Glutamatergic neuron (in vitro differentiated cells): ENCODE measurements around the gene SNX4. TPM values are rescaled to one million over a fixed set of nuclear protein-coding genes. Genes with fewer than 3 reads are reported as not detected.

ENCODE experiments used
- DNase-seq: peaks from one replicate; pipeline ENCODE4 v3.0.0; 2022
- H3K27ac Mint-ChIP-seq: one replicate; pipeline ENCODE4 v1.8.0; 2020; ENCODE audit warnings: mild to moderate bottlenecking, mixed read lengths, inconsistent platforms; ENCODE audit not compliant: unreplicated experiment
- H3K27me3 Mint-ChIP-seq: one replicate; pipeline ENCODE4 v1.8.0; 2020; ENCODE audit warnings: mild to moderate bottlenecking, moderate library complexity, mixed read lengths, inconsistent platforms; ENCODE audit not compliant: unreplicated experiment
- H3K36me3 Mint-ChIP-seq: one replicate; pipeline ENCODE4 v1.8.0; 2020; ENCODE audit warnings: mild to moderate bottlenecking, mixed read lengths, inconsistent platforms; ENCODE audit not compliant: unreplicated experiment
- H3K4me1 Mint-ChIP-seq: one replicate; pipeline ENCODE4 v1.8.0; 2020; ENCODE audit warnings: mild to moderate bottlenecking, low read depth, mixed read lengths, inconsistent platforms; ENCODE audit not compliant: unreplicated experiment
- H3K4me3 Mint-ChIP-seq: one replicate; pipeline ENCODE4 v1.8.0; 2020; ENCODE audit warnings: mild to moderate bottlenecking, mixed read lengths, inconsistent platforms; ENCODE audit not compliant: unreplicated experiment
- H3K9me3 Mint-ChIP-seq: one replicate; pipeline ENCODE4 v1.8.0; 2020; ENCODE audit warnings: mild to moderate bottlenecking, moderate library complexity, mixed read lengths, inconsistent platforms; ENCODE audit not compliant: unreplicated experiment
- total RNA-seq: library from RNA; stranded (reverse); fragmentation: NEBNext Ultra II Directional; extraction: Animal tissue kit (Norgen Biotek cat#: 25700); gene quantifications from one replicate; pipeline ENCODE4 v1.2.1, GENCODE V29; 2021; ENCODE audit not compliant: unreplicated experiment
- TF ChIP-seq, protein P1 (sequence below): fragments of 200-600 bp; sonication (generic); IDR thresholded peaks from one replicate; pipeline ENCODE4 v1.5.0; 2021; ENCODE audit not compliant: partially characterized antibody, unreplicated experiment

SNX4 gene
- total RNA-seq, 1 donor from 2014 or later = 53.2 TPM

DNA sequence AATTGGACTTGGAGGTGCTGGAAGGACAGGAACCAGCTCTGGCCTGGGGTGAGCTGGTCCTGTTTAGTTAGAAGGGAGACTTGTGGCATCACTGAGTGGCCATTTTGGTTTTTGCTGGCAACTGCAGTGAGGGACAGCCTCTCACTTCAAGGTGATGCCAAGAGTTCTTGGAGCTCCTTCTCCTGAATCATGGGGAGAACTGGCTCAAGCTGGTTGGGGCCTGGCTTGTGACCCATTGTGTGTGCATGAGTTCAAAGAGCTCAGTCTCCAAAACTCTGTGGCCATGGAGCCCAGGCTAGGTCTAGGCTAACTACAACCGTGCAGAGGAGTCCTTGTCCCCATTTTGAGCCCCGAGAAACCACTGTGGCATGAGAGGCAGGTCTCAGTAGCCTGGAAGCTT is 84.8 kb downstream of the SNX4 start:
- H3K36me3 Mint-ChIP-seq = no peaks in the 10 kb centered on the region
- TF ChIP-seq, protein P1, sequence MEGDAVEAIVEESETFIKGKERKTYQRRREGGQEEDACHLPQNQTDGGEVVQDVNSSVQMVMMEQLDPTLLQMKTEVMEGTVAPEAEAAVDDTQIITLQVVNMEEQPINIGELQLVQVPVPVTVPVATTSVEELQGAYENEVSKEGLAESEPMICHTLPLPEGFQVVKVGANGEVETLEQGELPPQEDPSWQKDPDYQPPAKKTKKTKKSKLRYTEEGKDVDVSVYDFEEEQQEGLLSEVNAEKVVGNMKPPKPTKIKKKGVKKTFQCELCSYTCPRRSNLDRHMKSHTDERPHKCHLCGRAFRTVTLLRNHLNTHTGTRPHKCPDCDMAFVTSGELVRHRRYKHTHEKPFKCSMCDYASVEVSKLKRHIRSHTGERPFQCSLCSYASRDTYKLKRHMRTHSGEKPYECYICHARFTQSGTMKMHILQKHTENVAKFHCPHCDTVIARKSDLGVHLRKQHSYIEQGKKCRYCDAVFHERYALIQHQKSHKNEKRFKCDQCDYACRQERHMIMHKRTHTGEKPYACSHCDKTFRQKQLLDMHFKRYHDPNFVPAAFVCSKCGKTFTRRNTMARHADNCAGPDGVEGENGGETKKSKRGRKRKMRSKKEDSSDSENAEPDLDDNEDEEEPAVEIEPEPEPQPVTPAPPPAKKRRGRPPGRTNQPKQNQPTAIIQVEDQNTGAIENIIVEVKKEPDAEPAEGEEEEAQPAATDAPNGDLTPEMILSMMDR = no peak
- H3K4me1 Mint-ChIP-seq = no peaks in the 10 kb centered on the region
- DNase-seq = no peak
- H3K4me3 Mint-ChIP-seq = no peak overlapping the region
- H3K27me3 Mint-ChIP-seq = no peaks in the 10 kb centered on the region
- H3K9me3 Mint-ChIP-seq = peaks cover 2% of the 10 kb centered on the region
- H3K27ac Mint-ChIP-seq = no peak overlapping the region

DNA sequence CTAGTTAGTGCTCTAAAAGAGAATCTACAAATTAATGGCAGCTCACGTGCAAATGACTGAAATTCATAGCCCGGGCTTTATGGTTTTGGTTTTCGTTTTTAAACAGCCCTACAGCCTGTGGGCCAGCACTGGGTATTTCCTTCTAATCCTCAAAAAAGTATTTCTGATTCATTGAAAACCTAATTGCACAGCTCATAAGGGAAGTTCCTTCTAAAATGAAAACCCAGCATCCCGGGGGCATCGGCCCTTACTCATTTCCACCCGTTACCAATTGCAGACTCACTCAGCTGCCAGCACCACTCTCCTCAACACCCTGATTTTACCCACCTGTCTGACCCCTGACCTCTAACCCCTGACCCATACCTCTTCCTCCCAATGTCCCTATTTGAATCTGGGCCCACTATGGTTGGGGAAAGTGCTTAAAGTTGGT is 85.4 kb downstream of the SNX4 start:
- TF ChIP-seq, protein P1 = no peak
- Mint-ChIP-seq H3K4me3 (no peak overlapping the region), H3K9me3 (peaks cover 2% of the 10 kb centered on the region), H3K27me3 (no peaks in the 10 kb centered on the region), H3K36me3 (no peaks in the 10 kb centered on the region), H3K4me1 (no peaks in the 10 kb centered on the region), H3K27ac (no peak overlapping the region)
- no peak for DNase-seq

DNA sequence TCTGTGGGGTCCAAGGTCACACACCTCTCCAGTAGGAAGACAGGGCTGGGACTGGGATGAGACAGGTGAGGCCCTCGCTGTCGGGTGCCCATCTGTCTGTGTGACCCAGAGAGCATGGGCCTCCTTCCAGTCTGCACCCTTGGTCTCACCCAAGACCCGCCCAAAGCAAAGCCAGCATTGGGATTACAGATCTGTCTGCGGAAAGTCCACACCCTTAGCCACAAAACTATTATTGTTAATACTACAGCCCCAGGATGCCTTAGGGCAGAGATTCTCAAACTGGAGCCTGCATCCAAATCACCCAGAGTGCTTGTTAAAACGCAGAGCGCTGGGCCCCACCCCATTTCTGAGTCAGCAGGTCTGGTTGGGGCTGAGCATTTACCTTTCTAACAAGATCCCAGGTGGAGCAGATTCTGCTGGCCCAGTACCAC is 86.4 kb downstream of the SNX4 start:
- Mint-ChIP-seq H3K36me3 (no peaks in the 10 kb centered on the region), H3K27me3 (no peaks in the 10 kb centered on the region), H3K4me1 (no peaks in the 10 kb centered on the region), H3K4me3 (no peak overlapping the region), H3K27ac (no peak overlapping the region), H3K9me3 (peaks cover 2% of the 10 kb centered on the region)
- DNase-seq = no peak
- TF ChIP-seq, protein P1 = no peak

DNA sequence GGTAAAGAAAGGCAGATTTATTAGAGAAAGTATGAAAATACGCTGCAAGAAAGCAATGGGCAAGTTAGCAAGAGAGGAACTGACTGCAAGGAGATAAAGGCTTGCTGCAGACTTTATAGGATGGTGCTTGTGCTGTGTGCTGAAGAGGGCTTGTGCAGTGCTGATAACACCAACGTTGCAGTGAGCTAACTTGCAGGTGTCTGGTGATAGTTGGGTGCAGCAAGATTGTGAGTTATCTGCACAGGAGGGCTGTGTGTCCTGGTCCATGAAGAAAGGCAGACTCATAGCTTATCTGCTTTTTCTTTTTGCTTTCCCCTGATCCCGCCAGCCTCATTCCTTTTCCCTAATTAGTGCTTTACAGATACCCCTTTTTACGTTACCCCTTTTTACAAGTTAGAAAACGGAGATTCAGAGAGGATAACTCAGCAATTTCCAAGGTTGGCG is 86.9 kb downstream of the SNX4 start:
- H3K4me3 Mint-ChIP-seq = no peak overlapping the region
- no peak for DNase-seq
- TF ChIP-seq, protein P1 = no peak
- no peaks in the 10 kb centered on the region for H3K4me1 Mint-ChIP-seq
- H3K27me3 Mint-ChIP-seq = no peaks in the 10 kb centered on the region
- H3K27ac Mint-ChIP-seq = no peak overlapping the region
- H3K36me3 Mint-ChIP-seq = no peaks in the 10 kb centered on the region
- H3K9me3 Mint-ChIP-seq = peaks cover 2% of the 10 kb centered on the region

DNA sequence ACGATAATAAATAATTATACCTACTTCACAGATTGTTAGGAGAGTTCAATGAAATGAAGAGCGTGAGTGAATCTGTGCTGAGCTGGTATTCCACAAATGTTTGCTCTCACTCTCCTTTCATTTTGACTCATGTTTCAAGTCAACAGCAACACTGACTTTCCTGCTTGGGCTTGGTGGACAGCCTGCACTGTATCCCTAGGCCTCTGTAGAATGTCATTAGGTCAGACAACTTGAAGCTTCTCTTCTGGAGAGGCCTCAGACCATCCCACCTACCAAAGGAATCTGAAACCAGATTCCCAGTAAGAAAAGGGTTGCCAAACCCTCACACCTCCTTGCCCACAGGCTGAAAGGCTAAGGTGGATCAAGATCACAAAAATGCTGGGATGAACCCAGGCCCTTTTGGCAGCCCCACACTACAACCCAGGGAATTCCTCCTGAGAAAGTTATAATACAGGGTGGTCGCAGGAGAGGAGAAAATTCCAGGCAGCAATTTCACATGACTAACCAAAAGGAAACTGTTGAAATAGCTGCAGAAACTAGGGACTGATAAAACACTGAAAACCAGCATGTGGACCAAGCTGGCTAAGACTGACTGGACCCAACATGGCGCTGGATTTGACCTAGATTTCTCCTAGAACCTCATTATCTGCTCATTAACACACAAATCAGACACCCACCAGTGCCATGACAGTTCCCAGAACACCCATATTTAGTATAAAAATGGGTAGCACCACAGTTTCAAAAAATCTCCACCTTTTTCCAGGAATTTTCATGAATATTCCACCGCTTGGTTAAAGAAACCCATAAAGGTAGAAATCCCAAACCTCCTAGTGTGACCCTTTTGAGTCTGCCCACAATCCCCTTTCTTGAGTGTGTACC is 87.9 kb downstream of the SNX4 start:
- no peaks in the 10 kb centered on the region for H3K27me3 Mint-ChIP-seq
- no peak overlapping the region for H3K4me3 Mint-ChIP-seq
- TF ChIP-seq, protein P1 = no peak
- H3K36me3 Mint-ChIP-seq = no peaks in the 10 kb centered on the region
- no peak overlapping the region for H3K27ac Mint-ChIP-seq
- no peak for DNase-seq
- H3K9me3 Mint-ChIP-seq = peaks cover 2% of the 10 kb centered on the region
- H3K4me1 Mint-ChIP-seq = no peaks in the 10 kb centered on the region
